SW 1271 (cell line): ENCODE data around the gene PAX5.

Source experiments
- DNase-seq, 2 experiments: peaks; one replicate each; lab custom pipeline; 2025; lab: John Stamatoyannopoulos, UW

The PAX5 gene

GRCh38 chr9:36987891-36988290, 46.2 kb downstream of the PAX5 start:
- no peak for DNase-seq

GRCh38 chr9:36987409-36987808, 46.7 kb downstream of the PAX5 start:
- no peak for DNase-seq

- no peak for DNase-seq
Observed at GRCh38 chr9:36986468-36987408, 47.3 kb downstream of the PAX5 start.

GRCh38 chr9:36985769-36986467, 48.1 kb downstream of the PAX5 start:
- no peak for DNase-seq

GRCh38 chr9:36985061-36985768, 48.9 kb downstream of the PAX5 start:
- no peak for DNase-seq

GRCh38 chr9:36980148-36980974, 53.7 kb downstream of the PAX5 start:
- no peak for DNase-seq

- DNase-seq = peak in 1 of 2 experiments; percentile 1
Observed at GRCh38 chr9:36976371-36977030, 57.6 kb downstream of the PAX5 start.

GRCh38 chr9:36974731-36975130, 59.3 kb downstream of the PAX5 start:
- peak in 1 of 2 experiments; percentile 3 for DNase-seq

- DNase-seq = no peak
Observed at GRCh38 chr9:36971935-36972488, 62.1 kb downstream of the PAX5 start.

GRCh38 chr9:36970007-36970888, 63.8 kb downstream of the PAX5 start:
- DNase-seq = no peak

- no peak for DNase-seq
Observed at GRCh38 chr9:36969216-36969771, 64.8 kb downstream of the PAX5 start.

GRCh38 chr9:36968574-36969215, 65.4 kb downstream of the PAX5 start:
- DNase-seq = no peak

GRCh38 chr9:36967997-36968396, 66.1 kb downstream of the PAX5 start:
- no peak for DNase-seq

GRCh38 chr9:36966371-36967097, 67.5 kb downstream of the PAX5 start:
- DNase-seq = no peak

GRCh38 chr9:36964791-36965190, 69.3 kb downstream of the PAX5 start:
- DNase-seq = no peak

- DNase-seq = no peak
Observed at GRCh38 chr9:36963346-36963745, 70.7 kb downstream of the PAX5 start.

- no peak for DNase-seq
Observed at GRCh38 chr9:36962691-36963090, 71.4 kb downstream of the PAX5 start.
